ENCODE measurements around the gene MYO5A. TPM values are rescaled to one million over a fixed set of nuclear protein-coding genes. Genes with fewer than 3 reads are reported as not detected.
A peak's percentile ranks its signal among the peaks of the same experiment; 100 is the strongest.

MYO5A gene
- total and polyA plus RNA-seq, 9 donors = 3.8 to 26.5 (median 15.1) TPM

DNA sequence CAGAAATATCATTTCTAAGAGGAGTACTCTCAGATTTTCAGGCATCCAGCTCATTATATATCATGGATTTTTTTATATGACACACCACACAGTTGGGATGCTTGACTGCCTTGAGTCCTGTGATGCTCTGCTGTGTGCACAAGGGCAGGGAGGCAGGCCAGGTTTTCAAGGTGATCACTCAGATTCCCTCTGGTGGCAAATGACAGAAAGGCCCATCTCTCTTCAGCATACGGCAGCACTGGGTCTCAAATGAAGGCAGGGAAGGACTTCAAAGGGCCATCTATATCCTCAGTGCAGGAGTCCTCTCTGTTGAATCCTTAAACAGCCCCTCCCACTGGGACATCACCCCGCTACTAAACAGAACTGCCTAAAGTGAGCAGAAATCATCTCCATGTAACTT, 178.3 kb downstream of the MYO5A start:
- TF ChIP-seq POLR2A (IDR thresholded peaks at IDR 0.05) = no peak
- TF ChIP-seq EP300 (IDR thresholded peaks at IDR 0.05) = no peak
- no peaks in the 10 kb centered on the region for H3K27me3 ChIP-seq
- no peak for DNase-seq
- no peaks in the 10 kb centered on the region for H3K36me3 ChIP-seq
- no peaks in the 10 kb centered on the region for H3K4me1 ChIP-seq (ENCODE audit: insufficient read depth)
- H3K27ac ChIP-seq = no peak overlapping the region
- no peaks in the 10 kb centered on the region for H3K9me3 ChIP-seq
- 89 to 98% (median 97%) methylated on average over 2 of the region's 2 CpGs for WGBS, 3 donors
- H3K4me3 ChIP-seq = no peak overlapping the region
- intact Hi-C loops (cut with DNase I) = no loop called here

DNA sequence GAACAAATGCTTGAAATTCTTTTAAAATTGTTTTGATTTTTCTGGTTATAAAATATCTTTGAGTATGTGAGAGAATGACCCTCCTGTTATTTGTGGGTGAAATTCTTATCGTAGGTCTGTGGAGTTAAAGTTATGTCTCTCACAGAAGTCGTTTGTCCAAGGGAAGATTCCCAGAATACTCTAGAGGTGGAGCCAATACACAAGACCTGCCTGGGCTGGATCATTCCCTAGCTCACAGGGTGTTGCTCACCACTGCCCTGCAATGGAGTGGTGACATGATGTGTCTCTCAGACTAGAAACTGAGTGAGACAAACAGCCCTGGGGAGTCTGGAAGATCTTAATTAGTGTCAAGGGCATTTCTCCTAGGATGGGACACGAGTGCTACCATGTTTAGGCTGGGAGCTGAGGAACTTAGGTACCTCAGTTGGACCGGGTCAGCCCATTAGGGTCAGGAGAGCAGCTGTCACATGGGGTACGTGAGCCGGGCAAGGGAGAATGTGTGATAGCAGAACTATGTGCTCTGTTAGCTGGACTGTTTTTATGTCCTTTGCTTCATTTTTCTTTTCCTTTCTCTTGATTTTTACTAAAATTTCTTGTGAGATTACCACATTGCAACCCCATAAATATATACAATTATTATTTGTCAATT, 179.5 kb downstream of the MYO5A start:
- WGBS, 3 donors = 27 to 57% (median 37%) methylated on average over 6 of the region's 6 CpGs
- intact Hi-C loops (cut with DNase I) = no loop called here
- Histone ChIP-seq H3K4me3 (no peak overlapping the region), H3K4me1 (ENCODE audit: insufficient read depth) (no peaks in the 10 kb centered on the region), H3K27me3 (no peaks in the 10 kb centered on the region), H3K36me3 (no peaks in the 10 kb centered on the region), H3K27ac (no peak overlapping the region), H3K9me3 (no peaks in the 10 kb centered on the region)
- no peak for DNase-seq
- TF ChIP-seq, protein P1, sequence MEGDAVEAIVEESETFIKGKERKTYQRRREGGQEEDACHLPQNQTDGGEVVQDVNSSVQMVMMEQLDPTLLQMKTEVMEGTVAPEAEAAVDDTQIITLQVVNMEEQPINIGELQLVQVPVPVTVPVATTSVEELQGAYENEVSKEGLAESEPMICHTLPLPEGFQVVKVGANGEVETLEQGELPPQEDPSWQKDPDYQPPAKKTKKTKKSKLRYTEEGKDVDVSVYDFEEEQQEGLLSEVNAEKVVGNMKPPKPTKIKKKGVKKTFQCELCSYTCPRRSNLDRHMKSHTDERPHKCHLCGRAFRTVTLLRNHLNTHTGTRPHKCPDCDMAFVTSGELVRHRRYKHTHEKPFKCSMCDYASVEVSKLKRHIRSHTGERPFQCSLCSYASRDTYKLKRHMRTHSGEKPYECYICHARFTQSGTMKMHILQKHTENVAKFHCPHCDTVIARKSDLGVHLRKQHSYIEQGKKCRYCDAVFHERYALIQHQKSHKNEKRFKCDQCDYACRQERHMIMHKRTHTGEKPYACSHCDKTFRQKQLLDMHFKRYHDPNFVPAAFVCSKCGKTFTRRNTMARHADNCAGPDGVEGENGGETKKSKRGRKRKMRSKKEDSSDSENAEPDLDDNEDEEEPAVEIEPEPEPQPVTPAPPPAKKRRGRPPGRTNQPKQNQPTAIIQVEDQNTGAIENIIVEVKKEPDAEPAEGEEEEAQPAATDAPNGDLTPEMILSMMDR (IDR thresholded peaks at IDR 0.05) = no peak
- TF ChIP-seq POLR2A (IDR thresholded peaks at IDR 0.05) (no peak), EP300 (IDR thresholded peaks at IDR 0.05) (no peak)

DNA sequence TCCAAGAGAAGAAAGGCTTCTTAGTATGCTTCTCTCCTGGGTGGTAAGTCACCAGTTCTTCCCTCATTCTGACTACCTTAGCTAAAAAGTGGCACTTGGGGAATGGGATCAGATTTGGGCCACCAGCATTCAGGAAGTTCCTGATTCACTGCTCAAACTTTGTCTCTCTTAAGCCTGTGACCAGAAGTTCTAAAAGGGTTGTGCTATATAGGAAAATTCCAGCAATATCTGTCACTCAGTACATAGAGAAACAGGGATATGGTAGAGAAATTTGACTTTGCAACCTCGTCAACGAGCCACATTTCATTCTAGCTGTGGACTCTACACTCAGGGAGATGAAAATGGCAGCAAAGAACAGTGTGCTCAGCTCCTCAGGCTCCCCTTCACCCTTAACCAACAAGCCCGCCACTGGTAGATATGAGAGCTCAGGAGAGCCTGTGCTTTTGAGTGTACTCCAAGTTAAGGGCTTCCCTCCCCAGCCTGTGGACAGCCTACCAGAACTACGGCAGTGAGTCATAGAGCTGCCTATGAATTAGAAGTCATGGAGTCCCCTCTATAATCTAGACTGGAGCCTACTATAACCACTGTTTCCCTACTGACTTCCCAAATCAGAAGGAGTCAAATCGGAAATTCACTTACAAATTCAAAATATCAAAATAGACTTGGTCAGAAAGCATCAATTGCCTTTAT, 180.5 kb downstream of the MYO5A start:
- TF ChIP-seq EP300 (IDR thresholded peaks at IDR 0.05) (no peak), POLR2A (IDR thresholded peaks at IDR 0.05) (no peak)
- TF ChIP-seq, protein P1 (IDR thresholded peaks at IDR 0.05) = no peak
- H3K27me3 ChIP-seq = no peaks in the 10 kb centered on the region
- H3K36me3 ChIP-seq = no peaks in the 10 kb centered on the region
- intact Hi-C loops (cut with DNase I) = no loop called here
- no peaks in the 10 kb centered on the region for H3K4me1 ChIP-seq (ENCODE audit: insufficient read depth)
- H3K27ac ChIP-seq = no peak overlapping the region
- H3K4me3 ChIP-seq = no peak overlapping the region
- H3K9me3 ChIP-seq = no peaks in the 10 kb centered on the region
- 68 to 75% (median 71%) methylated on average over 5 of the region's 5 CpGs for WGBS, 3 donors
- peak in 1 of 5 donors; percentile 12 for DNase-seq

DNA sequence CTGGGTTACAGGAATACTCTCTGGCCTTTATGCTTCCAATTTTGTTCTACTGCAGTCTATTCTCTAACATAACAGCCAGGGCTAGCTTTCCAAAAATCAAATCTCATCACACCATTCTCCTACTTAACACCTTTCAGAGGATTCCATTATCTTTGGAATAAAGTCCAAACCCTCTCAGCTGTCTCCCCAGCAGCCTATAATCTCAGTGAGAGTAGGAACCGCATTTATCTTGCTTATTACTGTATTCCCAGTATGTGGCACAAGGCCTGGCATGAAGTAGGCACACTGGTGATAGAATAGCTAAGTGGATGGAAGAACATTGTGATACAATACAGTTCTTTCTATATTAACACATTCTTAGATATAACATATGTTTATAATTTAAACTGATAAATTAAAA, 184.1 kb downstream of the MYO5A start:
- Histone ChIP-seq H3K27me3 (no peaks in the 10 kb centered on the region), H3K4me1 (ENCODE audit: insufficient read depth) (no peaks in the 10 kb centered on the region), H3K4me3 (no peak overlapping the region), H3K9me3 (no peaks in the 10 kb centered on the region), H3K27ac (no peak overlapping the region), H3K36me3 (no peaks in the 10 kb centered on the region)
- no peak for DNase-seq
- intact Hi-C loops (cut with DNase I) = no loop called here
- WGBS, 3 donors = 93 to 100% (median 97%) methylated on average over 1 of the region's 1 CpG
- TF ChIP-seq POLR2A (IDR thresholded peaks at IDR 0.05) = no peak
- TF ChIP-seq, protein P1 (IDR thresholded peaks at IDR 0.05) = no peak
- TF ChIP-seq EP300 (IDR thresholded peaks at IDR 0.05) = no peak

DNA sequence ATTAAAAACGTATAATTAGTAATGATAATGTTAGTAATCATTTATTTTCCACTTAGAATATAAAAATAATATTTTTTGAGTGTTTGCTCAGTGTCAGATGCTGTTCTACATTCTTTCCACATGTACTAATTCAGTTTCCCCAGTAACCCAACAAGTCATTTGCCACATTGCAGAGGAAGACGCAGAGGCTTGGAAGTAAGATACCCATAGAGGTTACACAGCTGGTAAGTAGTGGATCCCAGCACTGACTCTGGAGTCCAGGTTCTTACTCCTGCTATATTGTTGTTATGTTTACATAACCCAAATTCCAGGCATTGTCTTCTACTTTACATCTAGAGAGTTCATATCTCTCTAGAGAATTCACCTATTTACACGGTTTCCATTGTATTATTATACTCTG, 184.8 kb downstream of the MYO5A start:
- intact Hi-C loops (cut with DNase I) = no loop called here
- 75 to 91% (median 87%) methylated on average over 3 of the region's 3 CpGs for WGBS, 3 donors
- TF ChIP-seq, protein P1 (IDR thresholded peaks at IDR 0.05) = no peak
- no peak for TF ChIP-seq EP300 (IDR thresholded peaks at IDR 0.05)
- no peak for TF ChIP-seq POLR2A (IDR thresholded peaks at IDR 0.05)
- no peak for DNase-seq
- H3K36me3 ChIP-seq = no peaks in the 10 kb centered on the region
- no peak overlapping the region for H3K4me3 ChIP-seq
- H3K27ac ChIP-seq = no peak overlapping the region
- no peaks in the 10 kb centered on the region for H3K9me3 ChIP-seq
- H3K4me1 ChIP-seq (ENCODE audit: insufficient read depth) = no peaks in the 10 kb centered on the region
- H3K27me3 ChIP-seq = no peaks in the 10 kb centered on the region
